ENCODE measurements around the gene CASD1.

CASD1 gene

DNA sequence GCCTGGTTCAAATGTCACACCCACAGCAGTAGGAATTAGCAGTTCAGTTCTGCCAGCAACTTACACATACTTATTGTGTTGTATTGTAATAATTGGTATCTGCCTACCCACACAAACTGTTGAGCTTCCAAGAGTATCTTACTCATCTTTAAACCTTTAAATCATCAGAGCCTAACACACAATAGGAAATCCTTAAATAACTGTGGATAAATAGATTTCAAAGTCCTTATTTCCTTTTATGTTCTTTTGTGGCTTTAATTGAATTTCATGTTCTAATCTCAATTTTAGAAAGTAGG, 3.9 kb downstream of the CASD1 start:
- no peak for DNase-seq

DNA sequence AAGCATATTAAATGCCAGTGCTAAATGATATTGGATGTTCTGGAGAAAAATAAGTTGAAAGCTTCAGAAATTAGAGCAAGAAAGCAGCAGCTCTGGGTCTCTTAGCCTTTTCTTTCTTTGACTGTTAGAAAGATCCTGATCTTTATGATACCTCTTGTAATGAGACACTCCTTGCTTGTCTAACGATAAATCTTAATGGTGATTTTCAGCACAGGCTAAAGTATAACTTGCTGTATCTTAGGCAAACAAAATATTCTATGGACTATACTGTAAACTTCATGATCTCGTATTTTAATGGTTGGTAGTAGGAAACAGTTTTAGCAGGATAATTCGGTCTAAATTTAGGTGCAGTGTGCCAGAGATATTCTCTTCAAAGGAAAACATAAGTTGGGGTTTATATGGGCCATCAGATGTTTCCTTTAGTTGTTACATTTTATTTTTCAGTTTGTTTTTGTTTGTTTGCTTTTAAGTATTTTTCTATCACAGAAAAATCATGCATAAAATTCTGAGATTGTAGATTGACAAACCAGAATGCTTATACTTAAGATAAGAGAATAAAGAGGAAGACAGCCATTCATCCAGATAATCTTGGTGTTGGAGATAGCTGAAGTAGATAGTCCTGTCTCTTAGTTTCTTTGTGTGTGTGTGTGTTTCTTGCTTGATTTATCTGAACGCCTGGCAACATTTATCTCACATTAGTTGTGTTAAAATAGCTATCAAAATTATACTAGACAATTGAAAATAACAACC, 4.7 kb downstream of the CASD1 start:
- DNase-seq: no peak

DNA sequence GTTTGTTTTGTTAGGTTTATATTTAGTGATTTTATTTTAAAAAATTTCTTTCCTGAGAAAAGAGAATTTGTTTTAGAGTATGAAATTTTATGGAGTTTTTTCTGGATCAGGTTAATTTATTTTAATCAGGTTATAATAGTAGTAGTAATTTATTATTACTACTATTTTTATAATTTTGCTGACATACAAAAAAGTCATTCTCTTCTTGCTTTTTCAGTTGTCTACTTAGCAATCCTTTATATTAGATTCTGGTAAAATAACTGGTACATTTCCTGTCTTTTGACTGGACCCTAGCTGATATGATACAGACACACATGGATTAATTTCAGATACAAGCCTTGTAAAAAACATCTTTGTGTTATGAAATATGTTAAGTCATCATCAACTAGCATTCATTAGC, 5.3 kb downstream of the CASD1 start:
- no peak for DNase-seq

DNA sequence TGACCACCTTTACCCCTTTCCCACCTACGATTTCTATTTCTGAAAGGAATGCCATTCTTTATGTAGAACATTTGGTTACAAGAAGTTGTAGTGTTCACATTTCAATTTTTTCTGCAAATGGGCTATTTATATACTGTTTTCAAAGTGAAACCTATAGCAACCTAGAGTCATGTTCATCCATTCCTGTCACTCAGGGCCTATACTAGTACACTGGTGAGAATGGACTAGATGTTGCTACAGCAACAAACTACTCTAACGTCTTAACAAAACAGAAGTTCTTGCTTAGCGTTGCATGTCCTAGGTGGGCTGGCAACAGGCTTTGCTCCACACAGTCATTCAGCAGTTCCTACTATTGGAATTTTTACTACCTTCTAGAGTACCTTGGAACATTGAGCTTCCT, 16.3 kb downstream of the CASD1 start:
- DNase-seq: no peak

DNA sequence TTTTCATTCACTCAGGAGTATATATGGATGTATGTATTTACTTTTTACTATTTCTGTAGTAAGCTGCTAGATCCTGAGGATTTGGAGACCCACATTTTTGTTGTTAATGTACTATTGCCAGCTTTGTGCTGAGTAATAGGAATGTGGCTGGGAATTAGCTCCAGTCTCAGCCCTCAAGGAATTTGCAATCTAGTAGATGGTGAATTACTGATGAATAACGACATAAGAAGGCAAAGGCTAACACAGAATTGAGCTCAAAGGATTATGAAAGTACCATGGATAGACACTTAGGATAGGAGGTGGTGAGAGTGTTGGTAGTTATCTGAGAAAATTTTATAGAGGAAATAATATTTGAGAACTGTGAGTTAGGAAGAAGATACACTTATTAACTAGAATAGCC, 19.9 kb downstream of the CASD1 start:
- DNase-seq: no peak

DNA sequence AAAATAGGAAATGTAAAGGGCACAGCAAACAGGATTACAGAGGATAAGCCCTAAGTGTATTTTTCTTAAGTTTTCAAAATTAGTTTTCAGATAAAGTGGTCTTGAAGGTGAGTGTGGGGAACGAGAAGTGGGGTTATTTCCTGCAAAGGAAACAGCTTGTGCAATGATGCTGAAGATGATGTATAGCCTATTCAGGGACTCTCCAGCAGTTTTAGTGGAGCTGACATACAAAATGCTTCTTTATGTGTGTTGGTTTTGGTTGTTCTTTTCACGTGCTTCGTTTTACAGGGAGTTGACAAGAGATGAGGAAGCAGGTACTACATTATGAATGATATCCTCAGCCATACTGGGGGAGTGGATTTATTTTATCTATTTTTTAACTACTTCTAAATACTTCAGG, 20.5 kb downstream of the CASD1 start:
- no peak for DNase-seq

DNA sequence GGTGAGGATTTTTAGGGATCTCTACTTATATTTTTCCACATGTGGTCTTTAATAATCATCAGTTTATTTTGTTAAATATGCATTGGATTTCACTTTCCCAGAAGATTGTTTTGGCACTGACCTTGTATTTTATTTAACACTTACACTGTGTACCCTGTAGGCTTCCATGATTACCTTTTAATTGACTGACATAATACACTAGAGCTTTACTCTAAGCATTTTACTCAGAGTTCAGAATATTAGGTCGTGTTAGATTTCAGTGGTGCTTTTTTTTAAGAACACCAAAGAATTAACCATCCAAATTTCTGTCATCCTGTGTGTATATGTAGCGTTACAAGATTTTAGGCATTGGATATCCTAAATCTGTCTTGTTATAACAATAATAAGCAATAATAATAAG, 23.1 kb downstream of the CASD1 start:
- no peak for DNase-seq

DNA sequence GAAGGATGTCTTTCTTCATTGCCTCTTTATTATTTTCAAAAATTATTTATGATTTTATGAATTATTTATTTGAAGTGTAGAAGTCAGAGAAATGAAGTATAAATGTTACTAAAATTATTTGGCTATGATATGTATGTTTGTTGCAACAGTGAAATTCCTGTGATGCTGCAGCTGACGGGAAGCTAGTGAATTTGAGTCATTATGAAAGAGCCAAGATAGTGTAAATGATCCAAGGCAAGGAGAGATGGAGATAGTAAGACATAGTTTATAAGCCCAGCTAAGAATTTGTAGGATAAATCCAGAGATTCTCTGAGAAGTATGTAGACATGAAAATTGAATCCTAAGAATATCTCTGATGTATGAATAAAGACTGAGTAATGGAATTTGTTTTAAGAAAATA, 30.8 kb downstream of the CASD1 start:
- no peak for DNase-seq

DNA sequence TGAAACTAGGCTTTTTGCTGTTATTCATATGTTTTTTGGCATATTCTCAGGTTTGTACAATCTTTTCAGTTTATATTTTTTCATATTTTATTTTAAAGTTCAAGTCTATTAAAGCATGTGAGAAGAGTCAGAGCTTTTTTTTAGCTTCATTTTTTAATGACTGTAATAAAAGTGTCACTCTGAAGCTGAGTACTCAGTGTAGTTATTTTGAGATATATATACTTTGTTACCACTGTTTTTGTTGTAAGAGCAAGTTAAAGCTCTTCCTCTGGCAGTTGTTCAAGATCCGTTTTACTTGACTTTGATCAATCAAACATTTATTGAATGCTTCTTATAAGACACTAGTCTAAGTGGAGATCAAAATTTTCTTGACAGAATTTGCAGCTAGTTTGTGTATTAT, 37.5 kb downstream of the CASD1 start:
- no peak for DNase-seq

DNA sequence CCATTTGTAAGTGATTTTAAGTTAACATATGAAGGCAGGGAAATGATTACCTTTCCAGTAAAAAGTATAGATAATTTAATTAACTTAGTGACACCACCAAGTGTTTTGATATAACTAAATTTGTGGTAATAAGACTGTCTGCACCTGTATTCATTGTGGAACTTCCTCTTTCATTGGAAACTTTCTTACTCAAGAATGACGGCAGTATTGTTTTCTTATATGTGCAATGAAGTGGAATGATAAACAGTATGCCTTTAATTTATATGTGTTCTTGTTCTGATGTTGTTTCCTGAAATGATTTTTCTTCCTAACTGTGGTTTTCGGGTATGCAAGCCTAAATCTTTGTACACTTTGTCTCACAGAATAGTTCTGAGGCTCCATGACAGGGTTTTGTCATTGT, 46.4 kb downstream of the CASD1 start:
- no peak for DNase-seq

DNA sequence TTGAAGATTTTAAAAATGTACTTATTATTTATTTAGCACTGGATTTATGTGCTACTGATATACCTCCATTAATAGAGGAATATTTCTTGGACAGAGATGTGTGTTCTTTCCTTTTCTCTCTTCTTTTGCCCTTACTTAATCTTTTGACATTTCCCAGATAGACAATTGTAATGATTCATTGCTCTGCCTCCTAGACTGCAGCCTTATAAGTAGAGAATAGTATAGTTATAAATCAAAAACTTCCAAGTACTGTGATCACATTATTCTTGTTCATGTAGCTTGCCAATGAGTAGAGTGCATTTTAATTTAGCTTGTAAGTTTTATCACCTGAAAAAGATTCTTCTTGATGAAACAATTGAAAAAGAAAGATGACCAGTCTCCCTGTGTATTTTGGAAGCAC, 47.6 kb downstream of the CASD1 start:
- no peak for DNase-seq

DNA sequence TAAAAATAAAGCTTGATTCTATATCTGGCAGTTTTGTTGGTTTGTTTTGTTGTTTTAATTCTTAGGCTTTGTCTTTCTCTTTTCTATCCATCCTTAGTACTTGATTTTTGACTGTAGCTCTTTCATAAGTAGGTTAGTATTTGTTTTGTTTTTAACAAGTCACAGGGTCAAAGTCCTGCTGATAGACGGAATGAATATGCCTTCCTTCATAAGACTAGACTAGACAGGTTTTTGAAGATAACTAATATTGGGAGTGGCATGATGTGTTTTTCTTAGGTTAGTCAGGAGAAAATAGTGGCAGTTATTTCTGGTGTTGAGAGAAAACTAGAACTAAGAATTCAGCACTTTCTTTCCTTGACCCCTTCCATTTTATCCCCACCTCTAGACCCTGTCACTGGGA, 50.4 kb downstream of the CASD1 start:
- DNase-seq: no peak

DNA sequence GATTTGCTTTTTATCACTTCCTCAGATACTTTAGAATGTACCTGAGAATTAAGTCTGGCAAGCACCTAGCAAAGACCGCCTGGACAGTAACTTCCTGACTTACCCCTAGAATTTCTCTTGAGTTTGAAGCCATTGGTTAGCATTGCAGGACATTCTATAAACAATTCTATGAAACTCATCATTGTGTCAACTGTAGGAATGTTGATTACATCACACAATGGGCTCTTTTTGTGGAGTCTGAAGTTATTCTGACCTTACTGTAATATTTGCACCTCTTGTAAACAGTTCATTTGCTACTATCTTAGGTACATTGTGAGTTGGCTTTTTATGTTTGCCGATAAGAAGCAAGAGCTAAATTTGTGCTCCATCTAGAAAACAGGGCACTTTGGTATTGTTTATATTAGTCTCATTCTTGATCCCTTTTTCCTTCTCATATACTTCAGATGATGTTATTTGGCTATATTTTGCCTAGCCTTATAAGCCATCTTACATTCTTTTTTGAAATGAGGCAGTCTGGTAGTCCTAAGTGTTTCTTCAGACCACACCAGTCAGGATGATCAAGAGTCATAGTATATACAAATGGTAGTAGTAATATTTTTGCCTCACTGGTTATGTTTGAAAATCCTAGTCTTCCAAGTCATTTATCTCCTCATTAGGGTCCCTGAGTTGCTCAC, 52.4 kb downstream of the CASD1 start:
- no peak for DNase-seq

DNA sequence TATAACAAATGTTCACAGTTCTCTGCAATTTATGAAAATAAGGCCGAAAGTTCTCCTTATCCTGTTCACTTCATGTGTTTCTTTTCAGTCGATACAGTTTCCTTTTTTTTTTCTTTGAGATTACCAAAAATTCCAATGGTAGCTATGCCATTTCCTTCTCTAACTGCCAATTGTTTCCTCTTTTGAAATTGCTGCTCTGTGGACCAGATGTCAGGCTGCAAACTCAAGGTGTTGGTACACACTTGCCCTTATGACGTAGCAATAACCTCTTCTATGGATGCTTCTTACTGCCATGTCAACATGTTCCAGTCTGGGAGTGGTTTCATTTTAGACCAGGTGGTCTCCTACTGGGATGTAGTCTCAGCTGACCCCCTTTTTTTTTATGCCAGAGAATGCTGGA, 52.9 kb downstream of the CASD1 start:
- DNase-seq: no peak

DNA sequence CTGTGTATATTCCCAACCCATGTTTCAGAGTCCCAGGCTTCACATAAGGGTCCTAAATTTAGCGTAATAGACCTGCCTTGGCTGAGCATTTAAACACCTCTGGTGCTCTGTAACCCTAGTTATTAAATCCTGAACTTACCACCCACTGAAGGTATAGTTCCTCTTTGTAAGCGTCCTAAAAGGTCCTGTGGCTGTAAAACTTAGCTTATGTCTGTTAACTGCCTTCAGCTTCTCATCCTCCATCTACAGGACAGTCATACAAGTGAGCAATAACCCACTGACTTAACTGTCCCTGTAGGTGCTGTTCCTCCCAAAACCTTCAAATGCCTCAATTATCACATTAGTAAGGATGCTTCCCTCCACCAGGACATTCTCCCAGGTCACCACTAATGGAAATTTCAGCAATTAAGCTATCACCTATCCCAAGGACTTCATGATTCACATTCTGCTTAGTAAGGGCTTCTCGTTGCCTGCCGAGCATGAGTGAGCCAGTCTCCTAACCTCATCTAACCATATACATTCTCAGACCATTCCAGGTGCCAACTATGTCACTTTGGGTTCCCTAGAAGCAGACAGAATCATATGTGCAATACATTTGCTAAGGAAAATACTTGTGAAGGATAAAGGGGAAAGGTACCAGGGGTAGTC, 55.8 kb downstream of the CASD1 start:
- DNase-seq: no peak

DNA sequence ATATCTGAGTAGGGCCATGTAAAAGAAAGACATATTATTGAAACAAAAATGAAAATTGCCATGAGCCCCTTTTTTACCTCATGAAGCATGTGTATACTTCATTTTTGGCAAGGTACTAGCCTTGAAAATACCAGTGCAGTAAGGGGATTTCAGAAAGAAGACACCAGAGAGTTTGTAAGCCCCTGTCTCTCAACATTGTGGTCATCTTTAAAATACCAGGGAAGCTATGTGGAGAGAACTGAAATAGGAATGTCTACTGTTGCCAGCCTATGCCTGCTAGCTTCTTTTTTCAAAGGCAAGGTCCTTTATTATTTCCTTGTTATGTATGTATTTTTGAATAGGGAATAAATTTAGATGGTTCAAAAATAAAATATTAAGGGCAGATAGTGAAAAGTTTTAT, 57.8 kb downstream of the CASD1 start:
- no peak for DNase-seq

DNA sequence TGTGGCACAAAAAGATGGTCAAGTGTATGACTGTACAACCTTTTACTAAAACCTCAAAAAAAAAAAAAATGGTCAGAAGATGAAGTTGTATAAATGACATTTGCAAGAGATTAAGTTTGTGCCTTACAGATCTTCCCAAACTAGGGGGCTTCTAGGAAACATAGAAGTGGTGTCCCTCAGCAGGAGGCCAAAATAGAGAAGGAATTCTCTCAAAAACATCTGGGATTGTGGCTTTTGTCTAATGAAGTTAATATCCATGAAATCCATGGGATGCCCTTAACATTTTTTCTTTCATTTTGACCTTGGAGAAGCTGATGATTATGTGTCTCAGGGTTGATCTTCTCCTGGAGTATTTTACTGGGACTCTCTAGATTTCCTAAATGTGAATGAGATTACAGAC, 62.2 kb downstream of the CASD1 start:
- no peak for DNase-seq

DNA sequence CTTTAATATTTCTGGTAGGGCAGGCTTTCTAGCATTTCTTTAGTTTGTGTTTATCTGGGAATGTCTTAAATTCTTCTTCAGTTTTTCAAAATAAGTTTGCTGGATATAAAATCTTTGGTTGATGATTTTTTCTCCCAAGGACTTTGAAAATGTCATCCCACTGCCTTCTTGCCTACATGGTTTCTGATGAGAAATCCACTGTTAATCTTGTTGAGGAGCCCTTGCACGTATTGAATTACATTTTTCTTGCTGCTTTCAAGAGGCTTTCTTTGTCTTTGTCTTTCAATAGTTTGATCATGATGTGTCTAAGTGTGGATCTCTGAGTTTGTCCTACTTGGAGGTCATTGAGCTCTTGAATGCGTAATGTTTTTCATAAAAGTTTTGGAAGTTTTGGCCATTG, 66.0 kb downstream of the CASD1 start:
- DNase-seq: no peak

DNA sequence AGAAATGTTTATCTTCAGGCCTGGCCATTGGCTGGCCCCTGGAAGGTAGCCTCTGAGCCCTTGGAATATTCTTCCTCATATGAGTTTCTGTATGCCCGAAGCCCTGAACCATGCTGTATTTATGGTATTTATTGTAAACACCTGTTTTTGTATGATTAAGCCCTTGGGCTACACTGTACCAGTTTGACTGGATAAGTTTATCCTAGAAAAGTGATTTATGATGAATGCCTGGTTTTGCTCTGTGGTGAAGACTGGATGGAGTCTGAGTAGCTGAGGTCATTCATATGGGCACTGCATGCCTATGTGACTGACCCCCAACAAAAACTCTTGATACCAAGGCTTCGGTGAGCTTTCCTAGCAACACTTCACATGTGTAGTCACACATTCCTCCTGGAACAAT, 66.7 kb downstream of the CASD1 start:
- DNase-seq: no peak

DNA sequence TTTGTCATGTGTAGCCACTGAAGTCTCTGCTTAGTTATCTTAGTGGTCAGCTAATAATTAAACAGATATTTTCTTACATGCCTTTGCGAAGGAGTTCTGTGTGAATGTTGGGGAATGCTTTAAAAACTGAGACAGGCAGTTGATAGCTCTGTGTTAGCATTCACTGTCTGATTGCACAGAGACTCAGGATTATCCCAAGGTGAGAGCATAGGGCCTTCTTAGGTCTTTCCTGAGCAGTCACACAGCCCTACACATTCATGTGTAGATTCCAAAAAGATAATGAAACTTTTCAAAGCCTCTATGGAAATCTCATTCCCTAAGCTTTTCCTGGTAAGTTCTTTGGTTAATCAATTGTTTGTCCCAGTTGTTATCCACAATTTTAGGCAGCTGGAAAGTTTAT, 67.7 kb downstream of the CASD1 start:
- DNase-seq: no peak

DNA sequence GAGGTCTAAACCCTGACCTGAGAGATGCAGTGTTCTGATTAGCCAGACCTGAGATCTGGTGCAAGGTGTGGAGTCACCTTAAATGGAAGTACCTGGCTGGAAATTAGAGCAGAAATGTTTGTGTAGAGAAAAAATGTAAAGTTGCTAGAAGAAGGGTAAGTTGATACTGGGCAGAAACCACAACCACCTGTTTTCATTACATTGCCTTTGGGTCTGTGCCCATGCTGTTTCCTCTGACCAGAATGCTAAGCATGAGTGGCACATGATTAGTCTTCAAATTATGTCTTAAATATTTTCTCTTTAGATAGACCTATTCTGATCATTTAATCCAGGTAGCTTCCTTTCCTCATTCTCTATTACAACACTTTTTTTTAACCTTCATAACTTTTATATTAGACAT, 69.0 kb downstream of the CASD1 start:
- no peak for DNase-seq

DNA sequence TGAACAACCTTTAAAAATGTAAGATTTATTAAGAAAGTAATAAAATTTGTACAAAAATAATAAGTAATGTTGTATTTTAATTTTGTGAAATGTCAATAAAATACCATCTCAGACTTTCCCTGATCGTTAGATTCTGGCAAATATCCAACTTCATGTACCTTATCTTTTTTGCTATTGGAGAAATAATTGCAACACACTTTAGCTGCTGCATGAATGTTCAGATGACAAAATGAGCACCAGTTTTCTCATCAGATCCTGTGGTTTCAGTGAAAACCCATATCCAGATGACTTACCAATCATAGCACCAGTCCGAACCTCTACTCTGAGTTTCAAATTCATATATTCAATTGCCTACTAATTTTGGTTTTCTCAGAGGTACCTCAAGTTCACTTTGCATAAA, 69.9 kb downstream of the CASD1 start:
- DNase-seq: no peak

DNA sequence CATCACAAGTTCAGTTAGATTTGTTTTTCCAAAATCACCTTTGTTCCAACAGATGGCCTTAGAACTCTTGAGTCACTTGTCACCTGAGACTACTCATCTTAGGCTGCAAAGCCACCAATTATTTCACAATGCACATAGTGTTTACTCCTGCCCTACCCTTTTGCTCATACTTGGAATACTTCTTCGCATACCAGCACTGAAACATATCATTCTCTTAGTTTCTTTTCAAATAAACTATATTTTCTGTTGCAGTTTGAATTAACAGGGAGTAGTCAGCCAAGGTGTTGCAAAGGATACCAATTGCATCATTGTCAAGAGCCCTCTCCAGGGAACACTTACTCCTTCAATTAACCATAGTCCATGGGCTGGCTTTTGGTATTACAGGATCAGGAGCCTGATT, 71.0 kb downstream of the CASD1 start:
- no peak for DNase-seq

DNA sequence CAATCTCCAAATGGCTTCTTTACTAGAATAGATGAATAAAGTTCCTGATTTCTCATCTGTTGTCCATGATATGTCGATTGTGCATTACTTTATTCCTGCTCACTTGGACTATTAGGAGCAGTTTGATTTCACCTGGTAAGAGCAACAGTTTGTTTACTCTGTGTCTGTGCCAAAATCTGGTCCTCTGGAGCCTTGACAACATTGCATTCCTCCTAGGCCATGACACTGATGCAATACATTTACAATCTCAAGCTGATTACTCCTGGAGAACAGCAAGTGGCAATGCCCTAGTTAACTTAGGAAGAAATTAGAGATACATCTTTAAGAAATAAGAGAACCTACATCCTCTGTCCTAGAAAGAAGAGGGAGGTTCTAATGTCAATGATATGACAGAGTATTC, 74.5 kb downstream of the CASD1 start:
- no peak for DNase-seq

DNA sequence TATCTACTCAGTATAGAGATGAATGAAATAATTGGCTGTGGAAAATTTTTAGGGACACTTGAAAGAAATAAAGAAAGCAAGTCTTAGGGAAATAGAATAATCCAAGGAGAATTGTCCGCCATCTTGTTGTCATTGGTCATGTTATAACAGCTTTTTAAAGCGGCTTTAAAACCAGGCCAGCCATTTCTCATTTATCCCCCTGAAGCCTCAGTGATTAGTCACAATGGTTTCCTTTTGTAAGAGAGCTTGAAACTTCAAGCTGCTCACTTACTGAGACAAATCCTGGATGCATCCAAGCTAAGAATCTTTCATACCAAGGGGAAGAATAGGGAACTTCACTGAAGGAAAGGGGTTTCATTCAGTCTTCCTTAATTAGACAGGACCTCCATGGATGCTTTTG, 78.5 kb downstream of the CASD1 start:
- DNase-seq: no peak
